ENCODE results near the gene SCN9A. TPM values are rescaled to one million over a fixed set of nuclear protein-coding genes. Genes with fewer than 3 reads are reported as not detected.

The SCN9A gene
- total and polyA plus RNA-seq, 2 donors from 2014 or later, result 0.99 to 5.3 TPM

DNA sequence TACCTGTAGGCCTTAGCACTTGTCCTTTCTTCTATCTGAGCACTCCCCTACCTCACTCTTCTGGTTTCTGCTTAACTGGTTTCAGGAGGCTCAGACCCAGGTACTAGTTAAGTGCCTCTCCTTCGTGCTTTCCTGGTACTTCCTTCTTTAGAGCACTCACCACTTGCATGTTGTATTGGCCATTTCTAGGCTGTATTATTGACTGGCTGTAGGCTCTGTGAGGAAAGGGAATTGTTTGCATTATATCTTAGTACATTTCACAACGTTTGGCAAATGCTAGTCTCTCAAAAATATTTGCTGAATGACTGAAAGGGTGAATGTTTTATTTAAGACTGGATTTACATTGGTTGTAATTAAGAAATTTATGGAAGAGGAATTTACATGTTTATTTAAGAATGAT is 212.0 kb downstream of the SCN9A start:
- no peak for TF ChIP-seq CTCF (IDR thresholded peaks at IDR 0.05; ENCODE audit: borderline replicate concordance, extremely low read depth, insufficient read depth)
- no peak overlapping the region for H3K4me3 ChIP-seq (ENCODE audit: low read length in 3 of 3)
- no peak for DNase-seq
- no peak overlapping the region for H3K27ac ChIP-seq (ENCODE audit: low read depth in 2 of 2, low read length in 2 of 2)
- H3K4me1 ChIP-seq (ENCODE audit: control insufficient read depth in 2 of 3, insufficient read depth in 2 of 3, low read depth in 1 of 3, low read length in 3 of 3), result no peaks in the 10 kb centered on the region
- no peak for FAIRE-seq
- intact Hi-C loops (cut with DNase I), result no loop called here
- H3K27me3 ChIP-seq (ENCODE audit: control insufficient read depth, insufficient read depth, low read length), result no peaks in the 10 kb centered on the region
- no peak overlapping the region for H3K9ac ChIP-seq (ENCODE audit: low read length in 3 of 3)
- H3K9me3 ChIP-seq (ENCODE audit: control insufficient read depth in 2 of 3, insufficient read depth in 1 of 3, low read length in 3 of 3), result no peaks in the 10 kb centered on the region
- H3K36me3 ChIP-seq (ENCODE audit: control insufficient read depth in 2 of 3, insufficient read depth in 3 of 3, low read length in 3 of 3), result no peaks in the 10 kb centered on the region

GRCh38 chr2:166158546-166158945 is 217.2 kb downstream of the SCN9A start:
- intact Hi-C loops (cut with DNase I), result no loop called here
- H3K27me3 ChIP-seq (ENCODE audit: control insufficient read depth, insufficient read depth, low read length), result no peaks in the 10 kb centered on the region
- no peaks in the 10 kb centered on the region for H3K9me3 ChIP-seq (ENCODE audit: control insufficient read depth in 2 of 3, insufficient read depth in 1 of 3, low read length in 3 of 3)
- no peak overlapping the region for H3K4me3 ChIP-seq (ENCODE audit: low read length in 3 of 3)
- DNase-seq (no peak), FAIRE-seq (no peak)
- no peak overlapping the region for H3K9ac ChIP-seq (ENCODE audit: low read length in 3 of 3)
- TF ChIP-seq CTCF (IDR thresholded peaks at IDR 0.05; ENCODE audit: borderline replicate concordance, extremely low read depth, insufficient read depth), result no peak
- no peaks in the 10 kb centered on the region for H3K36me3 ChIP-seq (ENCODE audit: control insufficient read depth in 2 of 3, insufficient read depth in 3 of 3, low read length in 3 of 3)
- no peak overlapping the region for H3K27ac ChIP-seq (ENCODE audit: low read depth in 2 of 2, low read length in 2 of 2)
- H3K4me1 ChIP-seq (ENCODE audit: control insufficient read depth in 2 of 3, insufficient read depth in 2 of 3, low read depth in 1 of 3, low read length in 3 of 3), result no peaks in the 10 kb centered on the region

- FAIRE-seq, result no peak
- no peak for DNase-seq
- H3K36me3 ChIP-seq (ENCODE audit: control insufficient read depth in 2 of 3, insufficient read depth in 3 of 3, low read length in 3 of 3), result no peaks in the 10 kb centered on the region
- H3K27ac ChIP-seq (ENCODE audit: low read depth in 2 of 2, low read length in 2 of 2), result no peak overlapping the region
- TF ChIP-seq CTCF (IDR thresholded peaks at IDR 0.05; ENCODE audit: borderline replicate concordance, extremely low read depth, insufficient read depth), result no peak
- no peak overlapping the region for H3K4me3 ChIP-seq (ENCODE audit: low read length in 3 of 3)
- H3K27me3 ChIP-seq (ENCODE audit: control insufficient read depth, insufficient read depth, low read length), result no peaks in the 10 kb centered on the region
- H3K9ac ChIP-seq (ENCODE audit: low read length in 3 of 3), result no peak overlapping the region
- H3K9me3 ChIP-seq (ENCODE audit: control insufficient read depth in 2 of 3, insufficient read depth in 1 of 3, low read length in 3 of 3), result no peaks in the 10 kb centered on the region
- H3K4me1 ChIP-seq (ENCODE audit: control insufficient read depth in 2 of 3, insufficient read depth in 2 of 3, low read depth in 1 of 3, low read length in 3 of 3), result no peaks in the 10 kb centered on the region
- intact Hi-C loops (cut with DNase I), result no loop called here
Measured at GRCh38 chr2:166157578-166157977, 218.2 kb downstream of the SCN9A start.

DNA sequence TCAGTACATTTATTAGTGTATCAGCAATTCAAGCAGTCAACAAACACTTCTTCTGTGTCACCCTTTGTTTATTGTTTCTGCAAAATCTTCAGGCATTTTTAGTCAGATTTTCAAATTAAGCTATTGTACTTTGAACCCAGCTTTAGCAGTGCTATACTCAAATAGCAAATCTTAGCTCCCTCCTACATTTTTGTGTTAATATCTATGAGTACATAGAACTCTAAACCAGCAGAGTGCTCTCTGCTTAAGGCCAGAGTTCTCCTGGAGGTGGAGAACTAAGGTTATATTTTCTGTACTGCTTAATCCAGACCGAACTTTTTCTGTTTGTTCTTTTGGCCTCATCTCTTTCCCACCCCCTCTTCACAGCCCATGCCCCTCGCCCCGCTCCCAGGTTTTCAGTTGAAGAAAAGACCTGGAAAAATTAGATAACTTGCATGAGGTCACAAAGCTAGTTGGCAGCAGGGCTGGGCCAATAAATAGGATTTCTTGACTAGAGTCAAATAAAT is 218.7 kb downstream of the SCN9A start:
- intact Hi-C loops (cut with DNase I), result no loop called here
- Histone ChIP-seq H3K36me3 (ENCODE audit: control insufficient read depth in 2 of 3, insufficient read depth in 3 of 3, low read length in 3 of 3) (no peaks in the 10 kb centered on the region), H3K9me3 (ENCODE audit: control insufficient read depth in 2 of 3, insufficient read depth in 1 of 3, low read length in 3 of 3) (no peaks in the 10 kb centered on the region), H3K27me3 (ENCODE audit: control insufficient read depth, insufficient read depth, low read length) (no peaks in the 10 kb centered on the region), H3K4me3 (ENCODE audit: low read length in 3 of 3) (no peak overlapping the region), H3K27ac (ENCODE audit: low read depth in 2 of 2, low read length in 2 of 2) (no peak overlapping the region), H3K9ac (ENCODE audit: low read length in 3 of 3) (no peak overlapping the region), H3K4me1 (ENCODE audit: control insufficient read depth in 2 of 3, insufficient read depth in 2 of 3, low read depth in 1 of 3, low read length in 3 of 3) (no peaks in the 10 kb centered on the region)
- no peak for TF ChIP-seq CTCF (IDR thresholded peaks at IDR 0.05; ENCODE audit: borderline replicate concordance, extremely low read depth, insufficient read depth)
- FAIRE-seq (no peak), DNase-seq (no peak)
